HG03575 (cell line): ENCODE data around the gene RASD2.

ENCODE experiments used
- ATAC-seq: cut with Tn5 transposase; IDR thresholded peaks from one replicate; pipeline ENCODE4 v1.9.1; 2021; ENCODE audit not compliant: unreplicated experiment, insufficient number of reproducible peaks, low FRiP score; ENCODE audit errors: extremely low read depth

RASD2 gene

GRCh38 chr22:35517207-35517606 lies 23.4 kb upstream of the RASD2 start:
- ATAC-seq = no peak

GRCh38 chr22:35517769-35518530 lies 22.7 kb upstream of the RASD2 start:
- ATAC-seq = no peak

DNA sequence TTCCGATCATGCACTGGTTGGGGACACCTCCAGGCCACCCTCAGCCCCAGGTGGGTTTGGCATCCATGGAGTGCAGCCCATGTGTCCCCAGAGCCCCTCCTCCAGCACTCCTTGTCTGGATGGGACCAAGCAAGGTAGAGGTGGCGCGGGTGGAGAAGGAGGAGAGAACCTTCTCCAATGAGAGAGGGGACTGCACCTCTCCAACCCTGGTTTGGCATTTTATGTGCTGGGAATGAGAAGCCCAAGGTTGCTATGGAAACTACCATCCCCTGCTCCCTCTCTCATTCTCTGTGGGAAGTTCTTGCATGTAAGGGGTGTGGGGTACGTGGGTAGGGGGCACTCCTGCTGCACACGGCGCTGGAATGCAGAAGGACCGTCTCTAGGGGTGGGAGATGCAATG lies 21.8 kb upstream of the RASD2 start:
- no peak for ATAC-seq

- no peak for ATAC-seq
Observed at GRCh38 chr22:35519306-35520000, 21.2 kb upstream of the RASD2 start.

DNA sequence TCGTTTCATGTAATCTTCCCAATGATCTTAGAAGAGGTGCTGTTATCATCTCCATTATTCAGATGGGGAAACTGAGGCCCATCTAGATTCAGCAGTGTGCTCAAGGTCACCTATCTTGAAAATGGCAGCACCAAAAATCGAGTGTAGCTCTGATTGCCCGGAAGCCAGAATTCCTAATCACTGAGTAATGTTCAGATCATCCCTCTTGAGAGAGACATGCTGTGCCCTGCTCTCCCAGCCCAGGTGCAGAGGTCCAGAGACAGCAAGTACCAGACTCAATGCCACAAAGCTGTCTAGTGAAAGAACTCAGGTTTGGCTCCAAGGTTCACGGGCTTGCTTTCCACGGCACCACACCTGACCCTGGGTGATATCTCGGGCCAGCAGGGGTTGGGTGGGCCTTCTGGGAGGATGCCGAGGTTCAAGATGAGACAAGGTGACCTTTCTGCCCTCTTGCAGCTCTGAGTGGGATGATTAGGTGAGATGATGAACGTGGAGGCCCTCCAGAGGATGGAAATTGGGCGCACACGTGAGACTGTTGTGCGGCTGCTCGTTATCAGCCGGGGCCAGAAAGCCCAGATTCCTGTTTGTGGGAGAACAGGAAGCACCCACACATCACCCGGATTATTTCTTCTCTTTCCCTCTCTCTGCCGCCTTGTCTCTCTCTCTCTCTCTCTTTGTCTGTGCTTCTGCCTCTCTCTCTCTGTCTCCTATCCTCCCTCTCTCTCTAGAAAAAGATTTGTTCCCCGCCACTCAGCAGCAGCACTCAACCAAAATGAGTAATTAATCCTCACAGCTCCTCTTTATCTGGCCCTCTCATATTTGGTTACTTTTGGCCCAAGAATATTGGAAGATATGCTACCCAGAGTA lies 19.0 kb upstream of the RASD2 start:
- ATAC-seq = no peak

DNA sequence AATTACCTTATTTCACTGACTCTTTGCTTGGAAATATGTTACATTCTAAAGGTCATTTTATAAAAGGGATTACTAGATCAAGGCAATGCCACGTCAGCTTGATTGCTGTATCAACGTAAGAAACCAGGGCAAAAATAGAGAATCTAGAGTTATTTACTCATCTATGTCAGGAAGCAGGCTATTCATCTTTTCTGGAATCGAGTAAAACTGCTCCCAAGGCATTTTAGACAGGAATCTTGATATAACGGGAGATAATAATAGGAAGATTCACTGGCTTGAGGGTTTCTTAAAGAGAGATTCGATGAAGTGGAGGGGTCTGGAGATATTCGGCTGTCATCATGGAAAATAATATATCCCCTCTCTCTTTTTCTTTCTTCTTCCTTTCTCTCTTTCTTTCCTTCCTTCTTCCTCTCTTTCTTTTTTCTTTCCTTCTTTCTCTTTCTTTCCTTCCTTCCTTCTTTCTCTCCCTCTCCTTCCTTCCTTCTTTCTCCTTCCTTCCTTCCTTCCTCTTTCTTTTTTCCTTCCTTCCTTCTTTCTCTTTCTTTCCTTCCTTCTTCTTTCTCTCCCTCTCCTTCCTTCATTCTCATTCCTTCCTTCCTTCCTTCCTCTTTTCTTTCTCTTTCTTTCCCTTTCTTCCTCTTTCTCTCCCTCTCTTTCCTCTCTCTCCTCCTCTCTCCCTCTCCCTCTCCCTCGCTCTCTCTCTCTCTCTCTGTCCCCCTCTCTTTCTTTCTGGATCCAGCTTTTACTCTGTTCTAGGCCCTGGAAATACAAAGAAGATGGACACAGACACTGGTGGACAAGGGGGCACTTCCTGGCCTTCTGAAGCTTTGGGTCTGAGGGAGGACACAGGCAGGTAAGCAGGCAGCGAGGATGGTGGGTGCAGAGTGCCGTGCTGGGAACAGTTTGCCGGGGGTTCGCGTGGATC lies 18.1 kb upstream of the RASD2 start:
- no peak for ATAC-seq

DNA sequence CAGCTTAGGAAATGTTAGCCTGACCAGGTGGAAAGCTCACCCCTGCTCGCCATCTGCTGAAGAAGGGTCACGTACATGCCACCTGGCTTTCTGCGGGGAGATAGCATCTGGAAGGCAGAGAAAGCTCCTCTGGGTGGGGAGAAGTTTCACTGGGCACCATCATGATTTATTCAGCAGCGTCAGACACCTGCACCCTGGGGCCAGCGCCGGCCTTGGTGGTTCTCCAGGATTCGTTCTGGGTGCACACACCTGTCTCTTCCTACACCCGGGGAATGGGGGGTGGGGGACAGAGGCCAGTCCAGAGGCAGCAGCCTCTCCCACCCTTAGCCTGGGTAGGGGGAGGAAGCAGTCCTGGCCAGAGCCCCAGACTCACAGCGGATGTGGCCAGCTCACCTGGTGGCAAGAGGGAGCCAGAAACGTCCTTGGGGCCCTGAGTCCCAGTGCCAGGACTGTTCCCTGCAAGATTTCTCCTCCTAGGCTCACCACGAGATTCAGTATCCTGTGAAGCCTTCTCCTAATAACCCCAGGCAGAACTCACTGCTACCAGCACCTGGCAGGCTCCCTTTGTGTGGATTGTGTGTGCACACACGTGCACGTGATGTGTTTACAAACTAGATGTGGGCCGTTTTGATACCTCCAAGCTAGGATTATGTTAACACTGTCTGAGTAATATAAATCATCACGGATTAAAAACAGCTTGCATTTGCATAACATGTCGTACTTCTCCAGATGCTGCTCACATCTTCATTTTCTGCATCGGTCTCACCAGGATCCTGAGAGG lies 17.3 kb upstream of the RASD2 start:
- ATAC-seq = no peak

GRCh38 chr22:35524966-35525686 lies 15.5 kb upstream of the RASD2 start:
- ATAC-seq = no peak

- no peak for ATAC-seq
Observed at GRCh38 chr22:35525687-35526332, 14.8 kb upstream of the RASD2 start.

GRCh38 chr22:35526333-35526979 lies 14.2 kb upstream of the RASD2 start:
- ATAC-seq = no peak

DNA sequence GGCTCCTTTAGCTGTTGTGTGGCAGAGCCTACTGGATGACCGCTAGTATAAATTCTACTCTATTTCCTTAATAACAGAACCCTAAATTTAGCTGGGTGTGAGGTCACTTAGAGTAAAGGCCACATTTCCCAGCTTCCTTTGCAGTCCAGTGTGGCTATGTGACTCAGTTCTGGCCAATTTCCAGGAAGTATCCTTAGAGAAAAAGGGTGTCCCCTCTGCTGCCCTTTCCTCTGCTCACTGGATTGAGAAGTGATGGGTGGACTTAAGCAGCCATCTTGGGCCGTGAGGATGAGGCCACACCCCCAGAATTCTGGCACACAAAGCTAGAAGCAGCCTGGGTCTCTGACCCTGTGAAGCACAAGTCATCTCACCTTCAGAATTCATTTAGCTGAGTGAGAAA lies 11.7 kb upstream of the RASD2 start:
- no peak for ATAC-seq

DNA sequence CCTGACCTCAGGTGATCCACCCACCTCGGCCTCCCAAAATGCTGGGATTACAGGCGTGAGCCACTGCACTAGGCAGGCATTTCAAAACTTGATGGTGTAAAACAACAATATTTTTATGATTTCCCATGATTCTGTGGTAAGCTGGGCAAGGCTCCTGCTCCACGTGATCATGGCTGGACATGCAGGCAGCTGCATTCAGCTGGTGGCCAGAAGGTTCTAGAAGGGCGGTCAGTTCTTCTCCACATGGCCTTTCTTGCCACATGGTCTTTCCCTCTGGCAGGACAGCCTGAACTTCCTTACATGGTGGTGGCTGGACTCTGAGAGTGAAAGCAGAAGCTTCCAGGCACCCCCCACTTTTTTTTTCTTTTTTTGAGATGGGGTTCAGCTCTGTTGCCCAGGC lies 9.9 kb upstream of the RASD2 start:
- ATAC-seq = no peak

- no peak for ATAC-seq
Observed at GRCh38 chr22:35531202-35531601, 9.4 kb upstream of the RASD2 start.

DNA sequence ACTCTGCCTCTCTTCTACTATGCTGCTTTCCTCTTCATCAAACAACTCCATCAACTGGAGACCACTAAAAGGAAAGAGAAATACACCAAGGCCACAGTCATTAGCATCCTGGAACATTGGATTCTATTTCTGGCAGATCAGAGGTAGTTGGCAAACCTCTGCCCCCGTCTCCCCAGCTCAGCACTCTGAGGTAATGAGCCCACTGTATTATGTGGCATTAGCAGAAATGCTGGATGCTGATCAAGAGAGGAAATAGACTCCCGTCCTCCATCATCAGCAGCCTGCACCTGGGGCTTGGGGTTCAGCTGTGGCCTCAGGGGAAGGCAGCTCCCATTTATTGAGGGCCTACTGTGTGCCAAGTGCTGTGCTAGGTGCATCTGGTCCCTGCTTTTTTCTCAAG lies 9.0 kb upstream of the RASD2 start:
- no peak for ATAC-seq

DNA sequence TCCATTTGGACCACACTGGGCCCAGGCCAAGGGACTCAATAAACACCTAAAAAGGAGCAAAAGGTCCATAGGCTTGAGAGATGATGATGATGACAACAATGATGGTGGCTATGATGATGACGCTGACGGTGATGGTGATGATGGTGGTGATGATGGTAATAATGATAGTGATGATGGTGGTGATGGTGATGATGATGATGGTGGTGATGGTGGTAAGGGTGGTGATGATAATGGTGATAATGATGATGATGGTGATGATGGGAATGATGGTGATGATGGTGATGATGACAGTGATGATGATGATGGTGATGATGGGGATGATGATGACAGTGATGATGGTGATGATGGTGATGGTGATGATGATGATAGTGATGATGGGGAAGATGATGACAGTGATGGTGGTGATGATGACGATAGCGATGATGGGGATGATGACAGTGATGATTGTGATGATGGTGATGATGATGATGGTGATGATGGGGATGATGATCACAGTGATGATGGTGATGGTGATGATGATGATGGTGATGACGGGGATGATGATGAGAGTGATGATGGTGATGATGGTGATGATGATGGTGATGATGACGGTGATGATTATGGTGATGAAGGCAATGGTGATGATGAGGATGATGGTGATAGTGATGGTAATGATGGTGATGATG lies 7.1 kb upstream of the RASD2 start:
- no peak for ATAC-seq

GRCh38 chr22:35534091-35534490 lies 6.5 kb upstream of the RASD2 start:
- ATAC-seq = no peak
